Stimulated activated CD4-positive, alpha-beta T cell treated with anti-CD3 and anti-CD28 coated beads, Interleukin-12 subunit alpha, Interleukin-12 subunit beta, amount 100 ng/mL, for 48 hours (primary cell): ENCODE measurements around the gene HEBP1.

ENCODE experiments used
- DNase-seq, 3 donors: peaks; one replicate each; pipeline ENCODE4 v3.0.0-alpha.2; 2020; ENCODE audit warnings: low read depth in 2 of 3, low spot score in 1 of 3

The HEBP1 gene

DNA sequence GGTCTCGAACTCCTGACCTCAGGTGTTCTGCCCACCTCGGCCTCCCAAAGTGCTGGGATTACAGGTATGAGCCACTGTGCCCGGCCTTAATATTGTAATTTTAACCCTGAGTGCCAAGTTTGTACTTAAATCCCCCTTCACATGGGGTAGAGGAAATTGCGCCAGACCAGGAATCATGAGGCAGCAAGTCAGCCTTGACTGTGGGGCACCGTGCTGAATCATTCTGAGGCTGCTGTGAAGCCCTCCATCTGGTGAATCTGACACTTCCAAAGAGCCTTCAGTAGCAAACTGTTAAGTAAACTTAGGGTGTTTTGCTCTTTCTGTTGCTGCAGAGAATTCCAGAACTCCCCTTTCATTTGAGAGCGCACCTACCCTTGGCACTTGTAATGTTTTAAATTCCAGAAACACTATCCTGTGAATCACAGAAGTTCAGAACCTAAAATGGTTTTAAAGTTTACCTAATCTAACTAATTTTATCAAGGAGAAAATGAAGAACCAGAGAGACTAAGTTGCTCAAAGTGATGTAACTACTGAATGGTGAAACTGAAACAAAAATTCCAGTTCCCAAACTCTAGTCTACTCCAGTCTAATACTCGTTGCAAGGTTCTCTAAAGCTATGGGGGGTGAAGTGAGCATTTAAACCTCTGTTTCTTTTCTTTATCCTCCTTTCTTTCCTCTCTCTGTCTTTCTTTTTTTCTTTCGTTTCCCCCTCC lies 7.5 kb downstream of the HEBP1 start:
- no peak for DNase-seq

DNA sequence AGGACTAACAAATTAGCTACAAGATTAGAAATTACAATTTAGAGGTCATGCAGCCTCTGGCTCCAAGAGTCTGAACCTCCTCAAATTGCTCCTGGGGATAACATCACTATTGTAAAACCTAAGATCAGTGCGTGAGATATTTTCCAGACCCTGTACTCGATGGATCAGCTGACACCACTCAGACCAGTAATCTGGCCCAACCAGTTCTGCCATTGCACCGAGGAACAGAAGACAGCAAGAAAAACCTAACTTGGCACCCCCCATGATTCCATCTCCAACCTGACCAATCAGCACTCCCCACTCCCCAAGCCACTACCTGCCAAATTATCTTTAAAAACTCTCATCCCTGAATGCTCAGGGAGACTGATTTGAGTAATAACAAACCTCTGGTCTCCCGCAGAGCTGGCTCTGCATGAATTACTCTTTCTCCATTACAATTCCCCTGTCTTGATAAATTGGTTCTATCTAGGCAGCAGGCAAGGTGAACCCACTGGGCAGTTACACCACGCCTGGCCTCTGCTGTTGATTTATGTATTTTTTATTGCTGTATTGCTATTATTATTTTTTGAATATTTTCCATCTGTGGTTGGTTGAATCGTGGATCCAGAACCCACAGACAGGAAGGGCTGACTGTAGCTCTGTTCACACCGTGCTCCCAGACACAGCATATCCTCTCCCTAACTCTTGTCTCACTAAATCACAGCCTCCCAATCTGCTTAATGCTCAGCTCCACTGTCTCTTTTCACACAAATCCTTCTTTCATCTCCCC lies 9.2 kb downstream of the HEBP1 start:
- no peak for DNase-seq

DNA sequence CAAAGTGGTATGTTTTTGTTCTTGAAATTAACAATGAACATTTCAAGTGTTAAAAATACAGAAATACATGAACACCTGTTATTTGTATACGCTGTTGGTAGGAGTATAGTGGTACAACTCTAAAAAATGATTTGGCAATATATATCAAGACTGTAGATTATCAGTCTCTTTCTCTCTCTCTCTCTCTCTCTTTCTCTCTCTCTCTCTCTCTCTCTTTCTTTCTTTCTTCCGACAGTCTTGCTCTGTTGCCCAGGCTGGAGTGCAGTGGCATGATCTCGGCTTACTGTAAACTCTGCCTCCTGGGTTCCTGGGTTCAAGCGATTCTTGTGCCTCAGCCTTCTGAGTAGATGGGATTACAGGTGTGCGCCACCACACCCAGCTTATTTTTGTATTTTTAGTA lies 12.6 kb downstream of the HEBP1 start:
- DNase-seq: no peak

DNA sequence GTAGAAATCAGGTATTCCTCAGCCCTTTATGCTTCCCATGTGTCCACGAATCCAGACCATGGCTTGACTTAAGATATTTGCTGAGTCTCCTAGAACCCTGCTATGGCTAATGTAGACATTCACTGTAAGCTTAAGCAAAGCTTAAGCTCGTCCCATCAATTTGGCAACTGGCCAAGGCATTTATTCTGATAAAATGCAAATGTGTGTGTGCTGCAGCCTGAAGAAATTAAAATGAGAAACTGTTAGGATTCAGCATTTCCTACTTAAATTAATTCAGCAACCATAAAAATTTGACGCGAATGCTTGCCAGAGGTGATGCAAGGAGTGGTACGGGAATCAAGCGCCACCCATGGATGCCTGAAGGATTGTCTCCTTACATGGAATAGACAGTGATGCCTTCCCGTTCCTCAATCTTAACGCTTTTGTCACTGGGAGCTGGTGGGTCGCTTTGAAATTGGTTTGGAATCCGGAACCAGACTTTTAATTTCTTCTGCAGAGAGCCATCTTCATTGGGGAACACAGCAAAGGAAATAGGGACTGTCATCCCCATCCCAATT lies 13.2 kb downstream of the HEBP1 start:
- DNase-seq: no peak

GRCh38 chr12:12985817-12986408 lies 14.2 kb downstream of the HEBP1 start:
- DNase-seq: no peak

GRCh38 chr12:12984149-12984548 lies 15.9 kb downstream of the HEBP1 start:
- DNase-seq: no peak

- no peak for DNase-seq
These were observed 16.5 kb downstream of the HEBP1 start for GRCh38 chr12:12983420-12984035.

DNA sequence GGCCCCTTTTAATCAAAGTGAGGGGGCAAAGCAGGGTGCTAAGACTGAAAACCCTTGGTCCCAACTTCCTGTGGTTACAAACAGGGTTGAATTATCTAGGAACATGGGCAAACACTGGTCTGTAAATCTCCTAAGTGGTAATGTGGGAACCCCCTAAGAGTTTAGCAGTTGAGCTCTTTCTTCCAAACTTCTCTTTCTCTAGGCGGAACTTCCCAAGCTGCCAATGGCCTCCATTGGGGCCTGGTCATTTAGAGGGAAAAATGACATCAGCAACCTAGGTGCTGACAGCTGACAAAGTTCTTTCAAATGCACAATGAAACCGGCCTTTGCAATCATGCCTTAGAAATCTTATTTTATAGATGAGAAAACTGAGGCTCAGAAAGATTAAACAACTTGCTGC lies 17.7 kb downstream of the HEBP1 start:
- DNase-seq: no peak

DNA sequence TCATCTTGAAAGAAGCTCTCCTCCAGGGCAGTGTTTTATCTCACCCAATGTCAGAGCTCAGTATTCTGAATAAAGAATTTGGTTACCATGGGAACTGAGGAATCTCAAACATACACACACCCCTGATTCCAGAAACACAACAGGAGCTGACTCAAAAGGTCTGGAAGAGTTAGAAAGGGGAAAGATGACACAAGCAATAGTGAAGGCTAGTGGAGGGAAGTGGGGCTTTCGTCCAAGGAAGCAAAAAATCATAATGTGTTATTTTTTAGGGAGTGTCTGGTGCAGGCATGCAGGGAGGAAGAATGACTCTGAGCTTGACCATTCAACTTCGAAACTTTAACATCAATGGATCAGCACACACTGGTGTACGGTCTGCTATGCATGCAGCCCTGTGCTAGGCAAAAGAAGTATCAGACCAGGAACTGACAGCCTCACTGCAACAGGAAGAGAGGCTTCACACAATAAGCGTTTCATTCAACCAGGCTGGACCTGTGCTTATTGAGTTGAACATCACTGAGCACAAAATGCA lies 20.3 kb downstream of the HEBP1 start:
- no peak for DNase-seq

- DNase-seq: no peak
These were observed 20.9 kb downstream of the HEBP1 start for GRCh38 chr12:12979126-12979525.

DNA sequence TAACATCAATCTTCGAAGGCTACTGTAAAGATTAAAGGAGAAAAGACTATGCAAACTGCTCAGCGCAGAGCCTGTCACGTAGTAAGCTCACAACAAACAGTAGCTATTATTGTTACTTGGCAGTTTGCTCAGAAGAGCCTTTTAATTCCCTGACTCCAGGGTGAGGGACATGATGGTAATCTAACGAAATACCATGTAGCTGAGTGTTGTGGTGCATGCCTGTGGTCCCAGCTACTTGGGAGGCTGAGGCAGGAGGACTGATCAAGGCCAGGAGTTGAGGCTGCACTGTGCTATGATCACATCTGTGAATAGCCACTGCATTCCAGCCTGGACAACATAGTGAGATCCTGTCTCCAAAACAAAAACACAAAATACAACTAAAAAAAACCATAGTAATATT lies 22.8 kb downstream of the HEBP1 start:
- DNase-seq: no peak

DNA sequence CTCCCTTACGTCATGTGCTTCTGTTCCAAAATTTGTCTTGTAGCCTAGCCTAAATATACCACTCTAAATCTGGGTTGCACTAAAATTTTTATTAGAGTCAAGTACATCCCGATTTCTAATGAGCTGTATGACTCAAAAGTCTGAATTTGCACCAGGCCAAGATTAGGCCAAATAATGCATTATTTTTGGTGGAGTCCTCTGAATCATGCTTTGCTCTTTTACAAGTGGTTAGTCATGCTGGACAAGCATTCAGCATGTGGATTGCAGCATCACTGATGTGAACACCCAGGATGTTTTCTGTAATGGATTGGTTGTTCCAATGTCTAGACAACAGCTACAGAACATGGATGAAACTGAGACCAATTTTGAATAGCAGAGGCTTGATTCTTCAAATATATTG lies 23.7 kb downstream of the HEBP1 start:
- DNase-seq: no peak

DNA sequence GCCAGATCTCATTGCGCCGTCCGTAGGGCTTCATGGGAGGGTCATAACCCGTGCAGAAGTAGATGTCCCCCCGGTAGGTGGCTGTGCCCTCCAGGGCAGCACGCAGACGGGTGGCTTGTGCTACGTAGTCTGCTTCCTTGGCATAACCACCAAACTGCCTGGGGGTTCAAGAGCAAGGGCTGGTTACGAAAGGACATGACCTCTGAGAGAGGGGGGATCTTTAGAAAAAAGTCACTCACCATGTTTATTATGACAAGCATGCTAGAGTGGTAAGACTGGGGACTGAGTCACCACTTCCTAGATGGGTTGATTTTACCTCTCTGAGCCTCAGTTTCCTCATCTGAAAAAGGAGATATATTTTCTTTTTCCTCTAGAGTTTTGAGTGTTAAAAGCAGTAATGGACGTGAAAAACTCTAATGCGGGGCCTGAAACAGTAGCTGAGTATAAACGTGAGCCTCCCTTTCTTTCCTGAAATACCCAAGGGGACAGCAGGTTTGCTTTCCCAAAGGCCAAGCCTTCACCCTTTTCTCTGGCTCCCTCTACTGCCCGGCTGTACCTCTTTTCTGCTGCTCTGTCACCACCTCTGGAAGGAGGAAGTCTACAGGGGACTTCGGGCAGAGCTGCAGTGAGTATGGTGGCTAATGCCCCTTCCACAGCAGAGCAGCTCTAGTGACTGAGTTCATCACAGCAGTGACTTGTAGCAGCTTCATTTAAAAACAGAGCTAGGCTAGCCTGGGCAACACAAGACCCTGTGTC lies 24.6 kb downstream of the HEBP1 start:
- DNase-seq: no peak

DNA sequence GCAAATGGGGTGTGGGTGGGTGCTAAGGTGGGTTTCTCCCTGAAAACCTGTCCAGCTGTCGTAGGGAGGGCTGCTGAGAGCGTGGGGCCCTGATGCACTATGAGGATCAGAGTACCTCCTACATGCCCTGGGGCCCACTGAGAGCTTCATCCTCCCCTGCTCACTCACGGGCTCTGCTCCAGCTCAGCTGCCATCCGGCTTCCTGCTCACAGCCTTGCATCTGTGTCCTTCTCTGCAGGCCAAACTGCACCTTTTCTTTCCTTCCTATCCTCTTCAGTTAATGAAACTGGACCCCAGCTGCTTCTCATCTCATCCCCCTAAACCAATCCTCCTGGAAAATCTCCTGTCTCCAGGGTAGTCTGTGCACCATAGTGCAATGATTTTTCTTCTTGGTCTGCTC lies 25.9 kb downstream of the HEBP1 start:
- DNase-seq: no peak

DNA sequence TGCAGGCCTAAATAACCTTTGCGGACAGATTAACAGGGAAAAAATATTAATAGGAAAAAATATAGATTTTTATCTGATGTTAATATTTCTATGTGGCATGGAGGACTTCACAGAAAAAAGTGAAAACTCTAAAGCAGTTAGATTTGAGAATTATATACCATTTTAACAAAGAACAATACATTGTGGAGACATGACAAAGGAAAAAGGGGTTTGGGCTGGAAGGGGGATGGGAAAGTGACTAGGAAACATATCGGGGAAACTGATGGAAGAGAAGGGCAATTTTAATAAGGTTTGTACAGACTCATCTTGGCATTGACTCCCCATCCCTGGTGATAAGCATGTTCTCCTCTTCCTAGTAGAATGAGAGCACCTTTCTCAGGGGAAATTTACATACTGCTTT lies 27.0 kb downstream of the HEBP1 start:
- no peak for DNase-seq

DNA sequence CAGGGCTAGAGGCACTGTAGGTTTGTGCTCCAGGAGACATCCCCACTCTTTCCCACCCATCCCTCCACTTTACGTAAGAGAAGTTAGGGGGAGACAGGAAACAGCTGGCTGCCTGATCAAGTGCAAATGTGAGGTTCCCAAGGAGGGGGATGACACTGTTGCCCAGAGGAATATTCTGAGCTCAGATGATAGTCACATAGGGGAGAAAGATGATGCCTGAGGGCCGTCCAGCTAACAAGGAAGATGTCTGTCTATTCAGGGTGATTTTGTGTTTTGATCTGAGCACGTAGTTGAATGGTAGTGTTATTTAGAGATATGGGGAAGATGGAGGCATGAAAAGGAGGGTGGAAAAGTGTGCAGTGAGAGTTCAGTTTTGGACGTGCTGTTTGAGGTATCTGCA lies 34.2 kb downstream of the HEBP1 start:
- DNase-seq: no peak

GRCh38 chr12:12964255-12964654 lies 35.8 kb downstream of the HEBP1 start:
- DNase-seq: no peak

DNA sequence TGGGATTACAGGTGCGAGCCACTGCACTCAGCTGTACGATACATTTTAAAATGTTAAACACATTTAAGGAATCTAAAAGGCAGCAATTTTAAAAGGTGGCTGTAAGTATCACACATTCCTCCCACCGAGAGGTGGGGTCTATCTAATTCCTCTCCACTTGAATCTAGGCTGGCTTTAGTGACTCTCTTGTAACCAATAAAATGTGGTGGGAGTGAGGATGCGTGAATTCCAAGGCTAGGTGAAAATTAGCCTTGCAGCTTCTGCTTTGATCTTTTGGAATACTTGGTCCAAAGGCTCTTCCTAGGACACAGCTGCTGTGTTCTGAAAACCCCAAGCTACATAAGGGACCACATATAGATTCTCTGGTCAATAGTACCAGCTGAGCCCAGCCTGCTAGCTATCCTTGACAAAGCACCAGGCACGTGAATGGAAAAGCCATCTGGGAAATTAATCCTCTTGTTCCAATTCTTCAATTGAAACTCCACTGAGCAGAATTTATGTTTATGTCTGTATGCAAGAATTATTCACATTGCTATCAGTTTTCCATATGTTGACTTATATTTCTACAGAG lies 39.3 kb downstream of the HEBP1 start:
- DNase-seq: no peak

GRCh38 chr12:12958886-12959285 lies 41.2 kb downstream of the HEBP1 start:
- DNase-seq: no peak

DNA sequence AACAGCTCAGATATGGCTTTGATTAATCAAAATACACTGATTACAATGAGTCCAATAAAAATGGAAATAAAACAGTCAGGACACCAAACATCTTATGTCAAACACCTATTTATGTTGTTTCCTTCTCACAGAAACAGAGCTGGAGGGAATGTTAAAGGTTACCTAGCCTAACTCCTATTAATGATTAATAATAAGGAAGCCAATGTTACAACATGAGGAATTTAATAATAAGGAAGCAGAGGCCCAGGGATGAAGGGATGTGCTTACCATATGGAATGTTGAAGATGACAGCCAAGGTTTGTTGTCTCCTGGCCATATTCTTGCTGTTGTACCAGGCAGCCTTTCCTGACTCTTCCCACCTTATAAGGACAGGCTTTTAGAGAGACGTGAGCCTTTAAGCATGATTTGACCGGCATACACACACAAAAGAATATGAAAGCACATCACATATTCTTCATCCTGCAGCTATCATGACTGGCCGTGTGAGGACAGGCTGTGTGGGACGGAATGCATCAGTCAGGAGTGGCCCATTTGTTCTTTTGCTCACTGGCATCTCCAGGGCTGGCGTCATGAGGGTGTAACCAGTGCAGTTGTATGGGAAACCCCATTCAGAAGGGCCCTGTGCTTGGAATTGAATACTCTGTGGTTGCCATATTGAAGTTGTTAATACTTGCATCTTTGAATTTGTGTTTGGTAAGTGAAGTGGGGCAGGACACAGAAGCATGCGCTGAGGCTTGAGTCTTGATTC lies 45.0 kb downstream of the HEBP1 start:
- DNase-seq: no peak
